NCI-H2171 (cell line): ENCODE results near the gene CCDC91.
"Not testable (repeated sequence)": the region's sequence is repeated elsewhere in the genome, so short reads cannot be mapped to it uniquely, and the experiment has no call there.

Experiments used
- DNase-seq: peaks from one replicate; lab custom pipeline; 2025; lab: John Stamatoyannopoulos, UW

CCDC91 gene

GRCh38 chr12:28290262-28290661, 100.0 kb downstream of the CCDC91 start:
- no peak for DNase-seq

- no peak for DNase-seq
Observed at GRCh38 chr12:28292699-28293098, 102.4 kb downstream of the CCDC91 start.

- no peak for DNase-seq
Observed at GRCh38 chr12:28294300-28294699, 104.0 kb downstream of the CCDC91 start.

- no peak for DNase-seq
Observed at GRCh38 chr12:28296287-28296686, 106.0 kb downstream of the CCDC91 start.

- no peak for DNase-seq
Observed at GRCh38 chr12:28303192-28303591, 112.9 kb downstream of the CCDC91 start.

GRCh38 chr12:28306535-28306934, 116.3 kb downstream of the CCDC91 start:
- DNase-seq = no peak

GRCh38 chr12:28308891-28309290, 118.6 kb downstream of the CCDC91 start:
- DNase-seq = no peak

- DNase-seq = no peak
Observed at GRCh38 chr12:28313631-28314030, 123.4 kb downstream of the CCDC91 start.

- DNase-seq = no peak
Observed at GRCh38 chr12:28316049-28316448, 125.8 kb downstream of the CCDC91 start.

GRCh38 chr12:28318273-28318672, 128.0 kb downstream of the CCDC91 start:
- DNase-seq = no peak

GRCh38 chr12:28320353-28320752, 130.1 kb downstream of the CCDC91 start:
- no peak for DNase-seq

GRCh38 chr12:28327722-28328121, 137.5 kb downstream of the CCDC91 start:
- no peak for DNase-seq

- no peak for DNase-seq
Observed at GRCh38 chr12:28328967-28329366, 138.7 kb downstream of the CCDC91 start.

- DNase-seq = not testable (repeated sequence)
Observed at GRCh38 chr12:28329727-28330126, 139.5 kb downstream of the CCDC91 start.

GRCh38 chr12:28330232-28330631, 140.0 kb downstream of the CCDC91 start:
- not testable (repeated sequence) for DNase-seq

- no peak for DNase-seq
Observed at GRCh38 chr12:28331130-28331529, 140.9 kb downstream of the CCDC91 start.

GRCh38 chr12:28340261-28341045, 150.2 kb downstream of the CCDC91 start:
- peak; percentile 51 for DNase-seq

GRCh38 chr12:28343713-28344112, 153.5 kb downstream of the CCDC91 start:
- no peak for DNase-seq

- no peak for DNase-seq
Observed at GRCh38 chr12:28346567-28346966, 156.3 kb downstream of the CCDC91 start.

GRCh38 chr12:28349196-28349595, 158.9 kb downstream of the CCDC91 start:
- no peak for DNase-seq

- DNase-seq = no peak
Observed at GRCh38 chr12:28350502-28350901, 160.2 kb downstream of the CCDC91 start.

- DNase-seq = no peak
Observed at GRCh38 chr12:28351414-28351813, 161.2 kb downstream of the CCDC91 start.

GRCh38 chr12:28355161-28355560, 164.9 kb downstream of the CCDC91 start:
- DNase-seq = no peak

- DNase-seq = no peak
Observed at GRCh38 chr12:28360253-28360652, 170.0 kb downstream of the CCDC91 start.
